Neural progenitor cell (in vitro differentiated cells): ENCODE data around the gene HIVEP2. TPM values are rescaled to one million over a fixed set of nuclear protein-coding genes. Genes with fewer than 3 reads are reported as not detected.

Experiments
- DNase-seq: peaks from one replicate; pipeline ENCODE4 v3.0.0-alpha.2; 2016; ENCODE audit warnings: low spot score
- H2AFZ ChIP-seq: fragments of 200-600 bp; sonication (generic); replicated peaks from 2 replicates; pipeline ENCODE4 v1.6.1; 2016; ENCODE audit warnings: antibody characterized with exemption
- H3F3A ChIP-seq: fragments of 200-600 bp; sonication (generic); 2 replicates; pipeline ENCODE4 v1.6.1; 2016; ENCODE audit warnings: antibody characterized with exemption, low read depth
- H3K27ac ChIP-seq: fragments of 200-600 bp; sonication (generic); 2 replicates; pipeline ENCODE4 v1.5.1; 2016; ENCODE audit warnings: mild to moderate bottlenecking
- H3K27me3 ChIP-seq: fragments of 200-600 bp; sonication (generic); 2 replicates; pipeline ENCODE4 v1.6.1; 2016; ENCODE audit warnings: mild to moderate bottlenecking, moderate library complexity
- H3K36me3 ChIP-seq: fragments of 200-600 bp; sonication (generic); 2 replicates; pipeline ENCODE4 v1.5.1; 2016
- H3K4me1 ChIP-seq: fragments of 200-600 bp; sonication (generic); 2 replicates; pipeline ENCODE4 v1.6.1; 2016; ENCODE audit warnings: mixed run types
- H3K4me2 ChIP-seq: fragments of 200-600 bp; sonication (generic); 2 replicates; pipeline ENCODE4 v1.6.1; 2016
- H3K4me3 ChIP-seq: fragments of 200-600 bp; sonication (generic); 2 replicates; pipeline ENCODE4 v1.5.1; 2016
- H3K79me2 ChIP-seq: fragments of 200-600 bp; sonication (generic); 2 replicates; pipeline ENCODE4 v1.6.1; 2016; ENCODE audit warnings: low read depth
- H3K9ac ChIP-seq: fragments of 200-600 bp; sonication (generic); 2 replicates; pipeline ENCODE4 v1.6.1; 2016
- H3K9me3 ChIP-seq: fragments of 200-600 bp; sonication (generic); 2 replicates; pipeline ENCODE4 v1.5.1; 2016; ENCODE audit warnings: low read depth
- H4K20me1 ChIP-seq: fragments of 200-600 bp; sonication (generic); 2 replicates; pipeline ENCODE4 v1.6.1; 2016; ENCODE audit warnings: low read depth
- H3K27ac Mint-ChIP-seq: 3 replicates; pipeline ENCODE4 v1.8.0; 2021; ENCODE audit warnings: mixed read lengths
- H3K27me3 Mint-ChIP-seq: 2 replicates; pipeline ENCODE4 v1.8.0; 2022; ENCODE audit warnings: low read depth, mild to moderate bottlenecking, inconsistent platforms, moderate library complexity, mixed read lengths; ENCODE audit not compliant: insufficient read depth
- H3K36me3 Mint-ChIP-seq: 3 replicates; pipeline ENCODE4 v1.8.0; 2021; ENCODE audit warnings: mixed read lengths
- H3K4me1 Mint-ChIP-seq: 3 replicates; pipeline ENCODE4 v1.8.0; 2021; ENCODE audit warnings: mixed read lengths
- H3K4me3 Mint-ChIP-seq: 3 replicates; pipeline ENCODE4 v1.8.0; 2021; ENCODE audit warnings: mild to moderate bottlenecking, moderate library complexity, mixed read lengths
- H3K9me3 Mint-ChIP-seq: 3 replicates; pipeline ENCODE4 v1.8.0; 2020; ENCODE audit warnings: mixed read lengths
- EZH2 ChIP-seq: fragments of 200-600 bp; sonication (generic); IDR thresholded peaks from 2 replicates; pipeline ENCODE4 v1.6.1; 2017; ENCODE audit warnings: antibody characterized with exemption, mild to moderate bottlenecking, moderate library complexity
- EZH2phosphoT487 ChIP-seq: fragments of 200-600 bp; sonication (generic); IDR thresholded peaks from 2 replicates; pipeline ENCODE4 v1.6.1; 2017; ENCODE audit warnings: antibody characterized with exemption
- total RNA-seq: library from RNA; depleted of rRNA; stranded (reverse); fragments of >200 nt; gene quantifications from 2 replicates; pipeline ENCODE4 v1.2.3, GENCODE V29; 2015; ENCODE audit warnings: low replicate concordance
- TF ChIP-seq, protein P1 (sequence below): fragments of 200-600 bp; sonication (generic); IDR thresholded peaks from 2 replicates; pipeline ENCODE4 v1.5.1; 2017; ENCODE audit warnings: antibody characterized with exemption, mild to moderate bottlenecking

The HIVEP2 gene
- total RNA-seq, 1 donor from 2014 or later, result 2.1 TPM

- Histone ChIP-seq H3K79me2 (no peaks in the 10 kb centered on the region), H3K9ac (no peak overlapping the region), H3K4me1 (no peaks in the 10 kb centered on the region), H4K20me1 (no peaks in the 10 kb centered on the region), H3F3A (no peaks in the 10 kb centered on the region), H3K4me3 (no peak overlapping the region), H2AFZ (no peak overlapping the region), H3K9me3 (no peaks in the 10 kb centered on the region), H3K36me3 (no peaks in the 10 kb centered on the region), H3K27me3 (no peaks in the 10 kb centered on the region), H3K27ac (no peak overlapping the region), H3K4me2 (no peak overlapping the region)
- Mint-ChIP-seq H3K4me1 (peaks cover 12% of the 10 kb centered on the region), H3K9me3 (no peaks in the 10 kb centered on the region), H3K27me3 (no peaks in the 10 kb centered on the region), H3K36me3 (no peaks in the 10 kb centered on the region), H3K4me3 (no peak overlapping the region), H3K27ac (no peak overlapping the region)
- TF ChIP-seq EZH2phosphoT487 (no peak), EZH2 (no peak)
- TF ChIP-seq, protein P1, sequence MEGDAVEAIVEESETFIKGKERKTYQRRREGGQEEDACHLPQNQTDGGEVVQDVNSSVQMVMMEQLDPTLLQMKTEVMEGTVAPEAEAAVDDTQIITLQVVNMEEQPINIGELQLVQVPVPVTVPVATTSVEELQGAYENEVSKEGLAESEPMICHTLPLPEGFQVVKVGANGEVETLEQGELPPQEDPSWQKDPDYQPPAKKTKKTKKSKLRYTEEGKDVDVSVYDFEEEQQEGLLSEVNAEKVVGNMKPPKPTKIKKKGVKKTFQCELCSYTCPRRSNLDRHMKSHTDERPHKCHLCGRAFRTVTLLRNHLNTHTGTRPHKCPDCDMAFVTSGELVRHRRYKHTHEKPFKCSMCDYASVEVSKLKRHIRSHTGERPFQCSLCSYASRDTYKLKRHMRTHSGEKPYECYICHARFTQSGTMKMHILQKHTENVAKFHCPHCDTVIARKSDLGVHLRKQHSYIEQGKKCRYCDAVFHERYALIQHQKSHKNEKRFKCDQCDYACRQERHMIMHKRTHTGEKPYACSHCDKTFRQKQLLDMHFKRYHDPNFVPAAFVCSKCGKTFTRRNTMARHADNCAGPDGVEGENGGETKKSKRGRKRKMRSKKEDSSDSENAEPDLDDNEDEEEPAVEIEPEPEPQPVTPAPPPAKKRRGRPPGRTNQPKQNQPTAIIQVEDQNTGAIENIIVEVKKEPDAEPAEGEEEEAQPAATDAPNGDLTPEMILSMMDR, result no peak
- no peak for DNase-seq
These were observed 43.4 kb downstream of the HIVEP2 start for GRCh38 chr6:142901611-142902010.

DNA sequence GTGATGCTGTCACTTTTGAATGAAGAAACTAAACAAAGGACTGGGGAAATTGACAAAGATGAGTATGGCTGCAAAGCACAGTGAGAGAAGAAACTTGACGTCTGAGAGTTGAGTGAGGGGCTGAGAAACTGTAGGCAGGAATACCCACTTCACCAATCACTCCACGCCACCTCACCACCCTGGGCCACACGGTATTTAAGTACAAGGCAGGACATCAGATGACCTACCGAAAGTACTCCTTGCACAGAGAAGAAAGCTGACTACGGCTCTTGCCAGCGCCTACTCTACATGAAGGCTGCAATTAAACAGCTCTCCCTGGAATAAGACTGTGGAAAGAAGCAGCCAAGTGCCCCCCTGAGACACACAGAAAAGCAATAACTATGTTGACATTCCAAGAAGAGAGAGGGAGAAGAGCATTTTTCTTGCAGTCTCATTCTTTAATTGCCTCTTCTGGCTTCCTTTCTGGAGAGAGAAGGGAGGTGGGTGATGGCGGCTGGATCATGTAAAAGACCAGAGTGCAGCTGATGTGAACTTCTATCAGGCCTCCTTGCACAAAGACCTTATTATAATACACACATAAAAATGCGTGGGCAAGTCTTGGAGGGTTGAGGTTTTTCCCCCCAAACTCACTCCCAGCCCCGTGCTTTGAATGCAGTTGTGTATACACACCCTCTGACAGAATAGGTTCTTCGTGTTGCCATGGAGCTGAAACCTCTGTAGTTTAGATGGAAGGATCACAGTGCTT is 44.6 kb downstream of the HIVEP2 start:
- no peak for DNase-seq
- H3F3A ChIP-seq, result no peaks in the 10 kb centered on the region
- no peaks in the 10 kb centered on the region for H3K9me3 ChIP-seq
- no peak overlapping the region for H3K27ac ChIP-seq
- Mint-ChIP-seq H3K4me1 (peaks cover 12% of the 10 kb centered on the region), H3K9me3 (no peaks in the 10 kb centered on the region), H3K36me3 (no peaks in the 10 kb centered on the region), H3K27ac (peak overlapping the region; percentile 55), H3K27me3 (no peaks in the 10 kb centered on the region), H3K4me3 (no peak overlapping the region)
- H3K36me3 ChIP-seq, result no peaks in the 10 kb centered on the region
- H3K9ac ChIP-seq, result no peak overlapping the region
- TF ChIP-seq EZH2, result no peak
- TF ChIP-seq EZH2phosphoT487, result no peak
- TF ChIP-seq, protein P1, result no peak
- H4K20me1 ChIP-seq, result no peaks in the 10 kb centered on the region
- H3K4me3 ChIP-seq, result no peak overlapping the region
- H3K4me1 ChIP-seq, result no peaks in the 10 kb centered on the region
- no peaks in the 10 kb centered on the region for H3K79me2 ChIP-seq
- no peak overlapping the region for H2AFZ ChIP-seq
- H3K4me2 ChIP-seq, result no peak overlapping the region
- H3K27me3 ChIP-seq, result no peaks in the 10 kb centered on the region

GRCh38 chr6:142898927-142899895 is 45.8 kb downstream of the HIVEP2 start:
- H3K36me3 ChIP-seq, result no peaks in the 10 kb centered on the region
- no peaks in the 10 kb centered on the region for H3K27me3 ChIP-seq
- Mint-ChIP-seq H3K27me3 (no peaks in the 10 kb centered on the region), H3K9me3 (no peaks in the 10 kb centered on the region), H3K4me3 (no peak overlapping the region), H3K36me3 (no peaks in the 10 kb centered on the region), H3K27ac (no peak overlapping the region), H3K4me1 (peaks cover 12% of the 10 kb centered on the region)
- H3K4me1 ChIP-seq, result no peaks in the 10 kb centered on the region
- H2AFZ ChIP-seq, result no peak overlapping the region
- no peaks in the 10 kb centered on the region for H3K9me3 ChIP-seq
- H3F3A ChIP-seq, result no peaks in the 10 kb centered on the region
- no peak overlapping the region for H3K27ac ChIP-seq
- no peak overlapping the region for H3K4me3 ChIP-seq
- H3K9ac ChIP-seq, result no peak overlapping the region
- TF ChIP-seq EZH2, result no peak
- no peak for TF ChIP-seq EZH2phosphoT487
- TF ChIP-seq, protein P1, result no peak
- DNase-seq, result peak; percentile 25
- H3K79me2 ChIP-seq, result no peaks in the 10 kb centered on the region
- no peaks in the 10 kb centered on the region for H4K20me1 ChIP-seq
- no peak overlapping the region for H3K4me2 ChIP-seq
